HepG2 (cell line): ENCODE measurements around the gene CR2.

Source experiments
- CEBPB ChIP-seq: IDR thresholded peaks from 2 replicates; pipeline ENCODE4 v1.6.1; 2011; ENCODE audit warnings: low read depth, low read length, improper control_type of control experiment, borderline replicate concordance
- CTCF ChIP-seq: sonication (generic); formaldehyde crosslinking; IDR thresholded peaks from 2 replicates; pipeline ENCODE4 v1.5.0; 2020; ENCODE audit warnings: mild to moderate bottlenecking, missing genetic modification reagents, moderate library complexity
- FOSL1 ChIP-seq: sonication (generic); formaldehyde crosslinking; IDR thresholded peaks from 2 replicates; pipeline ENCODE4 v1.9.0; 2021; ENCODE audit warnings: missing genetic modification reagents, borderline replicate concordance
- GTF2F1 ChIP-seq: fragments of 150-350 bp; IDR thresholded peaks from 2 replicates; pipeline ENCODE4 v1.6.1; 2014; ENCODE audit warnings: low read length
- HMG20B ChIP-seq: conservative IDR thresholded peaks from 2 replicates; pipeline ENCODE4 v1.6.1; 2016; ENCODE audit warnings: missing genetic modification reagents, missing compliant biosample characterization
- NFIC ChIP-seq: IDR thresholded peaks from 2 replicates; pipeline ENCODE4 v1.6.1; 2012; ENCODE audit warnings: mild to moderate bottlenecking, low read length, inconsistent platforms
- POLR2AphosphoS5 ChIP-seq: IDR thresholded peaks from 2 replicates; pipeline ENCODE4 v1.6.1; 2012; ENCODE audit warnings: low read depth, low read length
- SIN3A ChIP-seq: IDR thresholded peaks from 2 replicates; pipeline ENCODE4 v1.6.1; 2011; ENCODE audit warnings: low read depth, mild to moderate bottlenecking, control low read depth, low read length, borderline replicate concordance
- SMARCE1 ChIP-seq: fragments of 450-650 bp; IDR thresholded peaks from 2 replicates; pipeline ENCODE4 v1.6.1; 2017; ENCODE audit warnings: borderline replicate concordance
- SNRNP70 ChIP-seq: fragments of 200-400 bp; formaldehyde crosslinking; IDR thresholded peaks from 2 replicates; pipeline ENCODE4 v1.6.1; 2017; ENCODE audit warnings: mild to moderate bottlenecking, low read depth, low read length, moderate library complexity
- TCF12 ChIP-seq, 2 experiments: fragments of 450-650 bp in 1 of 2; sonication (generic) in 1 of 2; formaldehyde crosslinking in 1 of 2; IDR thresholded peaks; 2 replicates each; pipeline versions ENCODE4 v1.6.1 to v1.8.0; 2017 to 2022; ENCODE audit warnings: antibody characterized with exemption in 1 of 2, mild to moderate bottlenecking in 1 of 2, missing genetic modification reagents in 1 of 2, moderate library complexity in 1 of 2
- ZNF496 ChIP-seq: sonication (generic); formaldehyde crosslinking; IDR thresholded peaks from 2 replicates; pipeline ENCODE4 v1.8.1; 2023; ENCODE audit warnings: mild to moderate bottlenecking, moderate library complexity, missing genetic modification reagents; ENCODE audit not compliant: insufficient replicate concordance
- TF ChIP-seq, protein P1 (sequence below): sonication (generic); formaldehyde crosslinking; IDR thresholded peaks from 2 replicates; pipeline ENCODE4 v1.4.0; 2020; ENCODE audit warnings: missing genetic modification reagents, mild to moderate bottlenecking, borderline replicate concordance

DNA sequence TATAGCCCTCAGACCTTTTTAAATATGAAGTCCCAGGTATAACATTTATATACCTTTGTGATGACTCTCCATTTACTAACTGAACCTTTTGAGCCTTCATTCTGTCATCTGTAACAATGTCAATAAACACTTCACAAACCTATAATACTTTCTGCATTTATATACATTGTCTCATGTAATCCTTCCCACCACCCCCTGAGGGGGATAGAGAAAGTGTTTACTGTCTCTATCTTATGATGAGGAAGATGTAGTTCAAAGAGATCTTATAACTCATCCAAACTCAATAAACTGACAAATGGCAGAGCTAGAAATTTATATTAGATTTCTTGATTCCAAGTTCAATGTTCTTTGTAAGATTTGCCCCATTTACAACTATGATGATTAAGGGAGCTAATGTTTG lies 48.3 kb upstream of the CR2 start:
- TF ChIP-seq HMG20B (CRISPR knock-in tag), result no peak
- TF ChIP-seq, protein P1, sequence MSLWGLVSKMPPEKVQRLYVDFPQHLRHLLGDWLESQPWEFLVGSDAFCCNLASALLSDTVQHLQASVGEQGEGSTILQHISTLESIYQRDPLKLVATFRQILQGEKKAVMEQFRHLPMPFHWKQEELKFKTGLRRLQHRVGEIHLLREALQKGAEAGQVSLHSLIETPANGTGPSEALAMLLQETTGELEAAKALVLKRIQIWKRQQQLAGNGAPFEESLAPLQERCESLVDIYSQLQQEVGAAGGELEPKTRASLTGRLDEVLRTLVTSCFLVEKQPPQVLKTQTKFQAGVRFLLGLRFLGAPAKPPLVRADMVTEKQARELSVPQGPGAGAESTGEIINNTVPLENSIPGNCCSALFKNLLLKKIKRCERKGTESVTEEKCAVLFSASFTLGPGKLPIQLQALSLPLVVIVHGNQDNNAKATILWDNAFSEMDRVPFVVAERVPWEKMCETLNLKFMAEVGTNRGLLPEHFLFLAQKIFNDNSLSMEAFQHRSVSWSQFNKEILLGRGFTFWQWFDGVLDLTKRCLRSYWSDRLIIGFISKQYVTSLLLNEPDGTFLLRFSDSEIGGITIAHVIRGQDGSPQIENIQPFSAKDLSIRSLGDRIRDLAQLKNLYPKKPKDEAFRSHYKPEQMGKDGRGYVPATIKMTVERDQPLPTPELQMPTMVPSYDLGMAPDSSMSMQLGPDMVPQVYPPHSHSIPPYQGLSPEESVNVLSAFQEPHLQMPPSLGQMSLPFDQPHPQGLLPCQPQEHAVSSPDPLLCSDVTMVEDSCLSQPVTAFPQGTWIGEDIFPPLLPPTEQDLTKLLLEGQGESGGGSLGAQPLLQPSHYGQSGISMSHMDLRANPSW (CRISPR knock-in tag), result no peak
- no peak for TF ChIP-seq POLR2AphosphoS5
- no peak for TF ChIP-seq CEBPB
- no peak for TF ChIP-seq CTCF
- no peak for TF ChIP-seq NFIC
- TF ChIP-seq SNRNP70, result no peak
- TF ChIP-seq SIN3A, result no peak
- no peak for TF ChIP-seq ZNF496
- TF ChIP-seq SMARCE1, result no peak
- no peak for TF ChIP-seq TCF12 (IDR thresholded peaks at IDR 0.05)
- no peak for TF ChIP-seq TCF12 (CRISPR knock-in tag; IDR thresholded peaks at IDR 0.05)
- TF ChIP-seq FOSL1 (CRISPR knock-in tag), result no peak
- no peak for TF ChIP-seq GTF2F1
